GM23248 (cell line): ENCODE measurements around the gene PRSS8.

Experiments used
- EZH2 ChIP-seq: fragments of 200-600 bp; sonication (generic); IDR thresholded peaks from 2 replicates; pipeline ENCODE4 v1.6.1; 2018; ENCODE audit warnings: antibody characterized with exemption, mild to moderate bottlenecking; ENCODE audit not compliant: insufficient read depth, poor library complexity, severe bottlenecking
- EZH2phosphoT487 ChIP-seq: fragments of 200-600 bp; sonication (generic); IDR thresholded peaks from 2 replicates; pipeline ENCODE4 v1.6.1; 2018; ENCODE audit warnings: antibody characterized with exemption, moderate library complexity, mild to moderate bottlenecking, low read depth; ENCODE audit not compliant: insufficient read depth

GRCh38 chr16:31114468-31114867 is 21.1 kb downstream of the PRSS8 start:
- TF ChIP-seq EZH2 (no peak), EZH2phosphoT487 (no peak)
